ENCODE results near the gene SLC30A3. TPM values are rescaled to one million over a fixed set of nuclear protein-coding genes. Genes with fewer than 3 reads are reported as not detected.

SLC30A3 gene
- total RNA-seq, 2 donors from 2014 or later: 1.5 to 2.3 TPM

GRCh38 chr2:27245116-27245515, 17.7 kb downstream of the SLC30A3 start:
- no peaks in the 10 kb centered on the region for H3K4me1 Mint-ChIP-seq (ENCODE audit: low read depth)
- no peak for ATAC-seq (replicated peaks in 1 of 2)
- H3K9me3 Mint-ChIP-seq: no peaks in the 10 kb centered on the region
- H3K36me3 Mint-ChIP-seq (ENCODE audit: insufficient read depth in 2 of 2): peaks cover 0 to 9% of the 10 kb centered on the region in 2 donors
- no peak overlapping the region for H3K27ac Mint-ChIP-seq
- no peak for DNase-seq
- H3K27me3 Mint-ChIP-seq (ENCODE audit: low read depth): no peaks in the 10 kb centered on the region
- no peak overlapping the region for H3K4me3 Mint-ChIP-seq

- H3K27me3 Mint-ChIP-seq (ENCODE audit: low read depth): no peaks in the 10 kb centered on the region
- ATAC-seq (replicated peaks in 1 of 2): no peak
- peaks cover 2 to 12% of the 10 kb centered on the region in 2 donors for H3K36me3 Mint-ChIP-seq (ENCODE audit: insufficient read depth in 2 of 2)
These were observed 19.3 kb downstream of the SLC30A3 start for GRCh38 chr2:27243391-27244130.

GRCh38 chr2:27242614-27242951, 20.3 kb downstream of the SLC30A3 start:
- ATAC-seq (replicated peaks in 1 of 2) (no peak), DNase-seq (no peak)
- Mint-ChIP-seq H3K27me3 (ENCODE audit: low read depth) (no peaks in the 10 kb centered on the region), H3K27ac (no peak overlapping the region), H3K9me3 (no peaks in the 10 kb centered on the region), H3K36me3 (ENCODE audit: insufficient read depth in 2 of 2) (peaks cover 2 to 16% of the 10 kb centered on the region in 2 donors), H3K4me3 (no peak overlapping the region), H3K4me1 (ENCODE audit: low read depth) (no peaks in the 10 kb centered on the region)

More at GRCh38 chr2:27243391-27244130, 19.3 kb downstream of the SLC30A3 start:
- no peak for DNase-seq
- Mint-ChIP-seq H3K27ac (no peak overlapping the region), H3K4me3 (no peak overlapping the region), H3K9me3 (no peaks in the 10 kb centered on the region), H3K4me1 (ENCODE audit: low read depth) (no peaks in the 10 kb centered on the region)

- Mint-ChIP-seq H3K27me3 (ENCODE audit: low read depth) (no peaks in the 10 kb centered on the region), H3K9me3 (no peaks in the 10 kb centered on the region), H3K4me1 (ENCODE audit: low read depth) (no peaks in the 10 kb centered on the region), H3K36me3 (ENCODE audit: insufficient read depth in 2 of 2) (peaks cover 4 to 16% of the 10 kb centered on the region in 2 donors), H3K4me3 (no peak overlapping the region), H3K27ac (no peak overlapping the region)
- no peak for DNase-seq
- no peak for ATAC-seq (replicated peaks in 1 of 2)
These were observed 20.9 kb downstream of the SLC30A3 start for GRCh38 chr2:27241761-27242613.

- ATAC-seq (replicated peaks in 1 of 2) (no peak), DNase-seq (no peak)
- Mint-ChIP-seq H3K4me3 (no peak overlapping the region), H3K4me1 (ENCODE audit: low read depth) (no peaks in the 10 kb centered on the region), H3K27me3 (ENCODE audit: low read depth) (no peaks in the 10 kb centered on the region), H3K36me3 (ENCODE audit: insufficient read depth in 2 of 2) (peaks cover 4 to 18% of the 10 kb centered on the region in 2 donors), H3K27ac (no peak overlapping the region), H3K9me3 (no peaks in the 10 kb centered on the region)
These were observed 22.4 kb downstream of the SLC30A3 start for GRCh38 chr2:27240406-27240805.

GRCh38 chr2:27238976-27239375, 23.9 kb downstream of the SLC30A3 start:
- H3K4me1 Mint-ChIP-seq (ENCODE audit: low read depth): no peaks in the 10 kb centered on the region
- H3K36me3 Mint-ChIP-seq (ENCODE audit: insufficient read depth in 2 of 2): peaks cover 4 to 24% of the 10 kb centered on the region in 2 donors
- no peak for ATAC-seq (replicated peaks in 1 of 2)
- H3K4me3 Mint-ChIP-seq: no peak overlapping the region
- no peaks in the 10 kb centered on the region for H3K9me3 Mint-ChIP-seq
- no peaks in the 10 kb centered on the region for H3K27me3 Mint-ChIP-seq (ENCODE audit: low read depth)
- H3K27ac Mint-ChIP-seq: no peak overlapping the region
- no peak for DNase-seq

- H3K36me3 Mint-ChIP-seq (ENCODE audit: insufficient read depth in 2 of 2): peaks cover 7 to 31% of the 10 kb centered on the region in 2 donors
- no peak for DNase-seq
- H3K4me3 Mint-ChIP-seq: no peak overlapping the region
- H3K27ac Mint-ChIP-seq: no peak overlapping the region
- no peaks in the 10 kb centered on the region for H3K4me1 Mint-ChIP-seq (ENCODE audit: low read depth)
- no peaks in the 10 kb centered on the region for H3K27me3 Mint-ChIP-seq (ENCODE audit: low read depth)
- no peaks in the 10 kb centered on the region for H3K9me3 Mint-ChIP-seq
- no peak for ATAC-seq (replicated peaks in 1 of 2)
These were observed 25.4 kb downstream of the SLC30A3 start for GRCh38 chr2:27237341-27237945.

GRCh38 chr2:27236626-27237025, 26.2 kb downstream of the SLC30A3 start:
- Mint-ChIP-seq H3K36me3 (ENCODE audit: insufficient read depth in 2 of 2) (peaks cover 7 to 36% of the 10 kb centered on the region in 2 donors), H3K9me3 (no peaks in the 10 kb centered on the region), H3K4me3 (no peak overlapping the region), H3K4me1 (ENCODE audit: low read depth) (no peaks in the 10 kb centered on the region), H3K27ac (no peak overlapping the region), H3K27me3 (ENCODE audit: low read depth) (no peaks in the 10 kb centered on the region)
- ATAC-seq (replicated peaks in 1 of 2) (no peak), DNase-seq (no peak)

- no peaks in the 10 kb centered on the region for H3K4me1 Mint-ChIP-seq (ENCODE audit: low read depth)
- DNase-seq (no peak), ATAC-seq (replicated peaks in 1 of 2) (no peak)
- H3K36me3 Mint-ChIP-seq (ENCODE audit: insufficient read depth in 2 of 2): peaks cover 10 to 41% of the 10 kb centered on the region in 2 donors
- H3K4me3 Mint-ChIP-seq: no peak overlapping the region
- H3K9me3 Mint-ChIP-seq: no peaks in the 10 kb centered on the region
- H3K27ac Mint-ChIP-seq: no peak overlapping the region
- no peaks in the 10 kb centered on the region for H3K27me3 Mint-ChIP-seq (ENCODE audit: low read depth)
These were observed 26.7 kb downstream of the SLC30A3 start for GRCh38 chr2:27236136-27236535.

- ATAC-seq (replicated peaks in 1 of 2): no peak
- H3K27me3 Mint-ChIP-seq (ENCODE audit: low read depth): no peaks in the 10 kb centered on the region
- H3K36me3 Mint-ChIP-seq (ENCODE audit: insufficient read depth in 2 of 2): peaks cover 8 to 34% of the 10 kb centered on the region in 2 donors
- no peaks in the 10 kb centered on the region for H3K4me1 Mint-ChIP-seq (ENCODE audit: low read depth)
- H3K9me3 Mint-ChIP-seq: no peaks in the 10 kb centered on the region
- H3K27ac Mint-ChIP-seq: no peak overlapping the region
- no peak for DNase-seq
- no peak overlapping the region for H3K4me3 Mint-ChIP-seq
These were observed 29.5 kb downstream of the SLC30A3 start for GRCh38 chr2:27233341-27233740.

GRCh38 chr2:27231921-27232320, 30.9 kb downstream of the SLC30A3 start:
- no peak for DNase-seq

GRCh38 chr2:27227501-27227900, 35.3 kb downstream of the SLC30A3 start:
- ATAC-seq (replicated peaks in 1 of 2) (no peak), DNase-seq (no peak)
- Mint-ChIP-seq H3K4me1 (ENCODE audit: low read depth) (no peaks in the 10 kb centered on the region), H3K27ac (no peak overlapping the region), H3K9me3 (no peaks in the 10 kb centered on the region), H3K36me3 (ENCODE audit: insufficient read depth in 2 of 2) (peaks cover 9 to 45% of the 10 kb centered on the region in 2 donors), H3K27me3 (ENCODE audit: low read depth) (no peaks in the 10 kb centered on the region), H3K4me3 (no peak overlapping the region)

More at GRCh38 chr2:27231921-27232320, 30.9 kb downstream of the SLC30A3 start:
- no peak for ATAC-seq (replicated peaks in 1 of 2)
- Mint-ChIP-seq H3K27me3 (ENCODE audit: low read depth) (no peaks in the 10 kb centered on the region), H3K27ac (no peak overlapping the region), H3K9me3 (no peaks in the 10 kb centered on the region), H3K4me1 (ENCODE audit: low read depth) (no peaks in the 10 kb centered on the region), H3K36me3 (ENCODE audit: insufficient read depth in 2 of 2) (peaks cover 5 to 40% of the 10 kb centered on the region in 2 donors), H3K4me3 (no peak overlapping the region)

- DNase-seq (no peak), ATAC-seq (replicated peaks in 1 of 2) (no peak)
- H3K4me3 Mint-ChIP-seq: no peak overlapping the region
- H3K9me3 Mint-ChIP-seq: no peaks in the 10 kb centered on the region
- no peak overlapping the region for H3K27ac Mint-ChIP-seq
- no peaks in the 10 kb centered on the region for H3K27me3 Mint-ChIP-seq (ENCODE audit: low read depth)
- H3K4me1 Mint-ChIP-seq (ENCODE audit: low read depth): no peaks in the 10 kb centered on the region
- H3K36me3 Mint-ChIP-seq (ENCODE audit: insufficient read depth in 2 of 2): peaks cover 12 to 49% of the 10 kb centered on the region in 2 donors
These were observed 37.3 kb downstream of the SLC30A3 start for GRCh38 chr2:27225526-27225925.
